ENCODE results near the gene RUNX1. TPM values are rescaled to one million over a fixed set of nuclear protein-coding genes. Genes with fewer than 3 reads are reported as not detected.
A peak's percentile ranks its signal among the peaks of the same experiment; 100 is the strongest.

Gene RUNX1
- total RNA-seq, 4 donors from 2014 or later, result 2.9 to 18.7 (median 7.7) TPM

DNA sequence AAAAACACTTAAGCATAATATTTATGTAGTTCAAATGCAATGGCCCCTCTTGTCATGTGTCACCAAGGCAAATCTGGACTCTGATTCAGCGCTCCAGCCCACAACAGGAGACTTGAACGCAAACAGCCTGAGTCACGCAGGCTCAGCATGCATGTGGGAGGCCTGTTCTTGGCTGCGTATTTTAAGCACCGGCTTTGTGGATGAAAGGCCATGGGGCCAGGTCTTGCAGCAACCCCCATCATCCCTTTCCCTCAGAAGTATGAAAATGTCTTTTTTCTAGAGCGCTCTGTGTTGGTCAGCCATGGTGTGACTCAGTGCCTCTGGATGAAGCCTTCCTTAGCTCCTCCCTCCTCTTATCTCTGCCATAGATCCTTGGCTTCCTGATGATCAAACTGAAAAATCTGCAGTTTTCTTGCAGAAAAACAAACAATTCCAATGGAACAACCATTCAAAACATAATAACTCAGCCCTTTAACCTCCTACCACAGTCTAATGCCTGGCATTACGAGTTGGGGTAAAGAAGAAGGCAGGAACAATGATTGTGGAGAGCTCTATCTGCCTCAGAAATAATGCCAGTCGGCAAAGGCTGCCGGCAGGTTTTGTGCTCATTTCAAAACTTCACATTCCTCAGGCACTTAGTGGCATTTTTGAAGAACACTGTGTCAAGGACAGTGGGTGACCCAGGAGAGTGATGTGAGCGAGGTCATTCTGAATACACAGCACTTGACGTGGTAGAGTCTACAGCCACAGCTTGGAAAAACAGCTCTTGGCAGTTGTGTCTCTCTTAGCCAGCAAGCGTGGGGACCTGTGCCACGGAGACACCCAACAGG lies 212.8 kb downstream of the RUNX1 start:
- H3K4me3 ChIP-seq (replicated peaks in 1 of 3), result no peak overlapping the region
- 50 to 65% methylated on average over 13 of the region's 13 CpGs for WGBS, 2 donors
- TF ChIP-seq, protein P1, sequence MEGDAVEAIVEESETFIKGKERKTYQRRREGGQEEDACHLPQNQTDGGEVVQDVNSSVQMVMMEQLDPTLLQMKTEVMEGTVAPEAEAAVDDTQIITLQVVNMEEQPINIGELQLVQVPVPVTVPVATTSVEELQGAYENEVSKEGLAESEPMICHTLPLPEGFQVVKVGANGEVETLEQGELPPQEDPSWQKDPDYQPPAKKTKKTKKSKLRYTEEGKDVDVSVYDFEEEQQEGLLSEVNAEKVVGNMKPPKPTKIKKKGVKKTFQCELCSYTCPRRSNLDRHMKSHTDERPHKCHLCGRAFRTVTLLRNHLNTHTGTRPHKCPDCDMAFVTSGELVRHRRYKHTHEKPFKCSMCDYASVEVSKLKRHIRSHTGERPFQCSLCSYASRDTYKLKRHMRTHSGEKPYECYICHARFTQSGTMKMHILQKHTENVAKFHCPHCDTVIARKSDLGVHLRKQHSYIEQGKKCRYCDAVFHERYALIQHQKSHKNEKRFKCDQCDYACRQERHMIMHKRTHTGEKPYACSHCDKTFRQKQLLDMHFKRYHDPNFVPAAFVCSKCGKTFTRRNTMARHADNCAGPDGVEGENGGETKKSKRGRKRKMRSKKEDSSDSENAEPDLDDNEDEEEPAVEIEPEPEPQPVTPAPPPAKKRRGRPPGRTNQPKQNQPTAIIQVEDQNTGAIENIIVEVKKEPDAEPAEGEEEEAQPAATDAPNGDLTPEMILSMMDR (IDR thresholded peaks at IDR 0.05), result no peak
- no peak for TF ChIP-seq POLR2A (IDR thresholded peaks at IDR 0.05)
- intact Hi-C loops (cut with DNase I), result no loop called here
- H3K9me3 ChIP-seq, result no peaks in the 10 kb centered on the region
- H3K36me3 ChIP-seq, result no peaks in the 10 kb centered on the region
- H3K4me1 ChIP-seq, result peaks cover 29 to 55% of the 10 kb centered on the region in 2 donors
- DNase-seq, result peak; percentile 71 to 85
- peak overlapping the region; percentile 79 to 90 (median 88) for H3K27ac ChIP-seq
- H3K27me3 ChIP-seq, result no peaks in the 10 kb centered on the region

DNA sequence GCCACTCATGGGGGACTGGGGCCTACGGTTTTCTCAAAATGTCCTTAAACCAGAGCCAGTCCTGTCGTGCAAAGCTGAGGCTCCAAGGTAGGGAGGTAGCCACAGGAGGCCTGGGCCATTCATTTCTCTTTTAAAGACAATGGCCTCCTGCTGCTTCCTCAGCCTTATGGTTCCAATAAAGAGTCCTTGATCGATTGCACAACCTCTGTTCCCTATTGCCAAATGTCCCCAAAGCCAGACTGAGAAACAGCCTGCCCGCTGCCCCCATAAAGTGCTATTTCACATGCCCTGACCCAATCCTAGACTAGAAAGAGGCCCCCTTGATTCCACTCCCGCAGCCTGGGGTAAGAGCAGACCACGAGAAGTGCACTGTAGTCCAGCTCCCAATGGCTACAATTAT lies 213.6 kb downstream of the RUNX1 start:
- peak in 1 of 2 donors; percentile 20 for DNase-seq
- WGBS, 2 donors, result 69 to 85% methylated on average over 6 of the region's 6 CpGs

DNA sequence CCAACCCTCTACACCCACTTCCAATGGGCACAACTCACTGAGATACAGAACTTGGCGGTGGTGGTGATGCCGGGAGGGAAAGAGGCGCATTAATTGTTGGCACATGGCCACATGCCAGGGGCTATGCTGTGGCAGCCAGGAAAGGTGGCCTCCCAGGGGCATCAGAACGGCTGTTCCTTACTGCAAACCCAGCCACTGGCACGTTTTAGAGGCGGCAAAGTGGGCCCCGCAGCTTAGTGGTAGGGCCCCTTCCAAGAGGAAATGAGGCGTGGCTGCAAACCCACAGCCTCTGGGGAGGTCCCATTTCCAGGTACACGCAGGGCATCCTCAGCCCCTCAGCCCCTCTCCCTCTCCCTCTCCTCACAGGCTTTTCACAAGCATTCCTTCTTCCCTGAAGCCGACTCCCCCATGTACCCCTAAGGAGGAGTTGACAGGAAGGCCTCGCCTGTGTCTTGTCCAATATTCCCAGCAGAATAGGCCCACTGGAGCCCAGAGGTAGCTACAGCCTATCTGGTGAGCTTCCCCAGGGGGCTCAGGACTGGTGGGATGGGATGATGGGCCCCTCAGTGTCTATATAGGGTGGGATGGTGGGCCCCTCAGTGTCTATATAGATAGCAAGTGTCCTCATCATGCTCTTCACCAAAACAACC lies 214.1 kb downstream of the RUNX1 start:
- no peaks in the 10 kb centered on the region for H3K9me3 ChIP-seq
- intact Hi-C loops (cut with DNase I), result no loop called here
- peaks cover 29 to 55% of the 10 kb centered on the region in 2 donors for H3K4me1 ChIP-seq
- DNase-seq, result peak in 1 of 2 donors; percentile 33
- TF ChIP-seq POLR2A (IDR thresholded peaks at IDR 0.05), result no peak
- TF ChIP-seq, protein P1 (IDR thresholded peaks at IDR 0.05), result no peak
- peak overlapping the region; percentile 79 to 90 (median 88) for H3K27ac ChIP-seq
- H3K27me3 ChIP-seq, result no peaks in the 10 kb centered on the region
- no peaks in the 10 kb centered on the region for H3K36me3 ChIP-seq
- no peak overlapping the region for H3K4me3 ChIP-seq (replicated peaks in 1 of 3)
- WGBS, 2 donors, result 74 to 83% methylated on average over 11 of the region's 11 CpGs

More for the DNA sequence above, 213.6 kb downstream of the RUNX1 start:
- Histone ChIP-seq H3K9me3 (no peaks in the 10 kb centered on the region), H3K36me3 (no peaks in the 10 kb centered on the region), H3K4me3 (replicated peaks in 1 of 3) (no peak overlapping the region), H3K27me3 (no peaks in the 10 kb centered on the region), H3K4me1 (peaks cover 29 to 55% of the 10 kb centered on the region in 2 donors), H3K27ac (peak overlapping the region; percentile 79 to 90 (median 88))
- intact Hi-C loops (cut with DNase I), result no loop called here
- TF ChIP-seq, protein P1 (IDR thresholded peaks at IDR 0.05), result no peak
- no peak for TF ChIP-seq POLR2A (IDR thresholded peaks at IDR 0.05)

DNA sequence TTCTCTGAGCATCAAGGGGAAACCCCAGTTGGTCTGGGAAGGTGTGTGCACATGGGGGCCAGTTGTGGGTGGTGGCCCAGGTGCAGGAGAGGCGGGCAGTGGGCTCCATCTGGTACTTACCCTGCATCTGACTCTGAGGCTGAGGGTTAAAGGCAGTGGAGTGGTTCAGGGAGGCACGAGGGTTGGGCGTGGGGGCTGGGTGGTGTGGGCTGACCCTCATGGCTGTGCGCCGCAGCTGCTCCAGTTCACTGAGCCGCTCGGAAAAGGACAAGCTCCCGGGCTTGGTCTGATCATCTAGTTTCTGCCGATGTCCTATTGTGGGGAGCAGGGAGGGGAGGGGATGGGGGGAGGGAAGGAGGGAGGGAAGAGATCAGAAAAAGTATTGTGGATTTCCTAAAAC lies 214.8 kb downstream of the RUNX1 start:
- WGBS, 2 donors, result 65 to 66% methylated on average over 8 to 9 of the region's 9 CpGs
- Histone ChIP-seq H3K4me1 (peaks cover 29 to 49% of the 10 kb centered on the region in 2 donors), H3K36me3 (no peaks in the 10 kb centered on the region), H3K4me3 (replicated peaks in 1 of 3) (no peak overlapping the region), H3K27me3 (no peaks in the 10 kb centered on the region), H3K27ac (peak overlapping the region in 1 of 3 donors; percentile 90), H3K9me3 (no peaks in the 10 kb centered on the region)
- peak; percentile 60 to 78 for DNase-seq
- intact Hi-C loops (cut with DNase I), result no loop called here
- TF ChIP-seq, protein P1 (IDR thresholded peaks at IDR 0.05), result no peak
- TF ChIP-seq POLR2A (IDR thresholded peaks at IDR 0.05), result no peak

DNA sequence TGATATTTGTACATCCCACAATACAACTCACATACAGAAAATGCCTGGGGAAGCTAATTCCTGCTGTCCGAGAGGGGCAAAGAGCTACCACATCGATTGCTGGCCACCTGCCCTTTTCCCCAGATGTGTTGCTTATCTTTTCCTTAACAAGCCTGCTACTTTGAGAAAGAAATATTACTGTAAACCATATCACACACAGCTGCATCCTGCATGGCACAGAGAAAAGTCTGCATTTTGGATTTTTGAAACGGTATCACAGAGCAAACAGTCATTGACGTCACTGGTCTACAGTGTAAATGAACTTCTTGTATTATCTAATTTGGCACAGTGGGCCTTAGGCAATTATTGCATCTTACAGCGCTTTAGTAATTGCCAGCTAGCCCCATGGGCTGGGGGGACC lies 215.6 kb downstream of the RUNX1 start:
- Histone ChIP-seq H3K27ac (no peak overlapping the region), H3K9me3 (no peaks in the 10 kb centered on the region), H3K4me3 (replicated peaks in 1 of 3) (no peak overlapping the region), H3K36me3 (no peaks in the 10 kb centered on the region), H3K4me1 (peaks cover 29 to 44% of the 10 kb centered on the region in 2 donors), H3K27me3 (no peaks in the 10 kb centered on the region)
- WGBS, 2 donors, result 91 to 96% methylated on average over 5 of the region's 5 CpGs
- intact Hi-C loops (cut with DNase I), result no loop called here
- TF ChIP-seq POLR2A (IDR thresholded peaks at IDR 0.05), result no peak
- TF ChIP-seq, protein P1 (IDR thresholded peaks at IDR 0.05), result no peak
- DNase-seq, result no peak
